HFFc6 (cell line): ENCODE measurements around the gene HIBADH. TPM values are rescaled to one million over a fixed set of nuclear protein-coding genes. Genes with fewer than 3 reads are reported as not detected.

ENCODE experiments used
- DNase-seq: peaks from one replicate; pipeline ENCODE4 v3.0.0-alpha.2; 2018
- H3K27ac Mint-ChIP-seq: 2 replicates; pipeline ENCODE4 v1.8.0; 2020; ENCODE audit warnings: mild to moderate bottlenecking, mixed read lengths
- H3K27me3 Mint-ChIP-seq: 2 replicates; pipeline ENCODE4 v1.8.0; 2021; ENCODE audit warnings: mild to moderate bottlenecking, moderate library complexity, mixed read lengths; ENCODE audit not compliant: insufficient read depth
- H3K36me3 Mint-ChIP-seq: 2 replicates; pipeline ENCODE4 v1.8.0; 2021; ENCODE audit warnings: low read depth, mixed read lengths
- H3K4me1 Mint-ChIP-seq: 2 replicates; pipeline ENCODE4 v1.8.0; 2020; ENCODE audit warnings: low read depth, mixed read lengths
- H3K4me3 Mint-ChIP-seq: 2 replicates; pipeline ENCODE4 v1.8.0; 2020; ENCODE audit warnings: mild to moderate bottlenecking, moderate library complexity, mixed read lengths
- H3K9me3 Mint-ChIP-seq: 2 replicates; pipeline ENCODE4 v1.8.0; 2020; ENCODE audit warnings: mild to moderate bottlenecking, mixed read lengths
- total RNA-seq, 6 experiments: library from RNA; stranded (reverse); fragmentation: NEBNext Ultra II Directional; extraction: Animal tissue kit (Norgen Biotek cat#: 25700); gene quantifications; 2 replicates in 1 of 6; 3 replicates in 5 of 6; pipeline ENCODE4 v1.2.3, GENCODE V29; 2021
- TF ChIP-seq, protein P1 (sequence below): fragments of 200-600 bp; sonication (generic); IDR thresholded peaks from 2 replicates; pipeline ENCODE4 v1.5.0; 2021; ENCODE audit warnings: antibody characterized with exemption, mild to moderate bottlenecking

The HIBADH gene
- total RNA-seq, 6 experiments from 2014 or later, result 43.6 to 55.6 (median 47.3) TPM

- peaks cover 23% of the 10 kb centered on the region for H3K36me3 Mint-ChIP-seq
- H3K27ac Mint-ChIP-seq, result no peak overlapping the region
- TF ChIP-seq, protein P1, sequence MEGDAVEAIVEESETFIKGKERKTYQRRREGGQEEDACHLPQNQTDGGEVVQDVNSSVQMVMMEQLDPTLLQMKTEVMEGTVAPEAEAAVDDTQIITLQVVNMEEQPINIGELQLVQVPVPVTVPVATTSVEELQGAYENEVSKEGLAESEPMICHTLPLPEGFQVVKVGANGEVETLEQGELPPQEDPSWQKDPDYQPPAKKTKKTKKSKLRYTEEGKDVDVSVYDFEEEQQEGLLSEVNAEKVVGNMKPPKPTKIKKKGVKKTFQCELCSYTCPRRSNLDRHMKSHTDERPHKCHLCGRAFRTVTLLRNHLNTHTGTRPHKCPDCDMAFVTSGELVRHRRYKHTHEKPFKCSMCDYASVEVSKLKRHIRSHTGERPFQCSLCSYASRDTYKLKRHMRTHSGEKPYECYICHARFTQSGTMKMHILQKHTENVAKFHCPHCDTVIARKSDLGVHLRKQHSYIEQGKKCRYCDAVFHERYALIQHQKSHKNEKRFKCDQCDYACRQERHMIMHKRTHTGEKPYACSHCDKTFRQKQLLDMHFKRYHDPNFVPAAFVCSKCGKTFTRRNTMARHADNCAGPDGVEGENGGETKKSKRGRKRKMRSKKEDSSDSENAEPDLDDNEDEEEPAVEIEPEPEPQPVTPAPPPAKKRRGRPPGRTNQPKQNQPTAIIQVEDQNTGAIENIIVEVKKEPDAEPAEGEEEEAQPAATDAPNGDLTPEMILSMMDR, result peak; percentile 16; the same call in 1 of the 2 replicates
- H3K4me1 Mint-ChIP-seq, result peaks cover 17% of the 10 kb centered on the region
- no peaks in the 10 kb centered on the region for H3K27me3 Mint-ChIP-seq
- no peak overlapping the region for H3K4me3 Mint-ChIP-seq
- H3K9me3 Mint-ChIP-seq, result no peaks in the 10 kb centered on the region
- DNase-seq, result no peak
Measured at GRCh38 chr7:27636326-27637006, 26.2 kb downstream of the HIBADH start.

- peaks cover 23% of the 10 kb centered on the region for H3K36me3 Mint-ChIP-seq
- H3K9me3 Mint-ChIP-seq, result no peaks in the 10 kb centered on the region
- H3K4me3 Mint-ChIP-seq, result no peak overlapping the region
- no peaks in the 10 kb centered on the region for H3K27me3 Mint-ChIP-seq
- DNase-seq, result no peak
- H3K27ac Mint-ChIP-seq, result no peak overlapping the region
- peaks cover 9% of the 10 kb centered on the region for H3K4me1 Mint-ChIP-seq
- TF ChIP-seq, protein P1, result no peak
Measured at GRCh38 chr7:27635728-27636127, 27.0 kb downstream of the HIBADH start.

DNA sequence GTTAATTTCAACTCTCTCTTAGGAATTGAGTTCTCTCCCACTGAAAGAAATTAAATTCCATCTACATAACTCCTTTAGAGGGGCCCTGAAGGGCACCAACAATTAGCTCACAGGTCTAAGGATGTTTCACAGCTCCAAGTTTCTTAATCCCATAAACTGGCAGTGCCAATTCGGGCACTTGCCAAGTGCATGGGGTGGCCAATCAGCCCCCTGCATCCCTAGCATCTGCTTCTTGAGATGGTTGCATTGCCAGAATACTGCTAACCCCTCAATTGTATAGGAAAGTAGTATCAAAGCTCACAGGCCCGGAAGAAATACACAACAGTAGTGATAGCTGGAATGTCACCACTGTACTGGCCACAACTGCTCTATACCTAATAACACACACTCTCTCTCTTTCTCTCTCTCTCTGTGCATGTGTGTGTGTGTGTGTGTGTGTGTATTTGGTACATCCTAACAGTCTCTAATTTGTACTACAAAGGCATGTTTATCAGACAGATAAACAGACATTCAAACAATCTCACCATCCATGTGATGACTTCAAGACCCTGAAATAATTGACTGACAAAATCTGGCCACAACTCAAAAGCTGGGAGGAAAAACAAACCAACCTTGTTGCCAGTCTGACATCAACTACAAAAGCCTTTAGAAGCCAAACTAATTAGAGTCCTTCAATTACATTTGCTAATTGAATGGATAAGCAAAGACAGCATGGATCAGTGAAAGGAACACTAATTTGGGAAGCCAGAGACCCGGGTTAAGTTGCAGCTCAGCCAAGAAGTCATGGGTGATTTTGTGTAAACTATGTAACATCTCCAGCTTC lies 27.8 kb downstream of the HIBADH start:
- no peak for DNase-seq
- H3K36me3 Mint-ChIP-seq, result peaks cover 23% of the 10 kb centered on the region
- H3K4me1 Mint-ChIP-seq, result peaks cover 8% of the 10 kb centered on the region; the same call in 1 of the 2 replicates
- H3K4me3 Mint-ChIP-seq, result no peak overlapping the region
- no peak overlapping the region for H3K27ac Mint-ChIP-seq
- H3K27me3 Mint-ChIP-seq, result peaks cover 1% of the 10 kb centered on the region; the same call in 1 of the 2 replicates
- TF ChIP-seq, protein P1, result no peak
- H3K9me3 Mint-ChIP-seq, result no peaks in the 10 kb centered on the region

GRCh38 chr7:27633062-27633461 lies 29.6 kb downstream of the HIBADH start:
- no peak overlapping the region for H3K27ac Mint-ChIP-seq
- H3K4me1 Mint-ChIP-seq, result peaks cover 8% of the 10 kb centered on the region; the same call in 1 of the 2 replicates
- H3K4me3 Mint-ChIP-seq, result no peak overlapping the region
- TF ChIP-seq, protein P1, result no peak
- H3K36me3 Mint-ChIP-seq, result peaks cover 11% of the 10 kb centered on the region; the same call in 1 of the 2 replicates
- H3K27me3 Mint-ChIP-seq, result peaks cover 1% of the 10 kb centered on the region; the same call in 1 of the 2 replicates
- no peak for DNase-seq
- no peaks in the 10 kb centered on the region for H3K9me3 Mint-ChIP-seq

DNA sequence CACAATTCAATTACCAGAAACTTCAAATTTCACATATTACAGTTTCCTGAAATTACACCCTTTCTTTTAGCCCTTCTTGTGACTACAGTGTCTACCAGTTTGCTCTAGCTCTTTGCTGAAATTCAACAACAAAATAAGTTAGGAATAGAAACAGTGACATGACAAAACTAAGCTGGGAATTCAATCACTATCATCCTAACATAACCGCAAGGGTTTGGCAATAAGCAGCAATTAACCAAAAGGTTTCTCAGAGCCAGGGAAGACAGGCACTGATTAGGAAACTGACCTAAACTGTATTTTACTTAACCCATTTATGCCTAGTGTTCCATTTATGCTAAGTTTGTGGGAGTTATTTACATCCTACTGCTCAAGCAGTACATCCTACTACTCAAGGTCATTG lies 31.3 kb downstream of the HIBADH start:
- no peak for DNase-seq
- peaks cover 1% of the 10 kb centered on the region; the same call in 1 of the 2 replicates for H3K27me3 Mint-ChIP-seq
- TF ChIP-seq, protein P1, result no peak
- no peaks in the 10 kb centered on the region for H3K9me3 Mint-ChIP-seq
- H3K4me3 Mint-ChIP-seq, result no peak overlapping the region
- H3K27ac Mint-ChIP-seq, result no peak overlapping the region
- H3K36me3 Mint-ChIP-seq, result peaks cover 10% of the 10 kb centered on the region; the same call in 1 of the 2 replicates
- H3K4me1 Mint-ChIP-seq, result peaks cover 2% of the 10 kb centered on the region; the same call in 1 of the 2 replicates
